Measurements from ENCODE around the gene RASA1. TPM values are rescaled to one million over a fixed set of nuclear protein-coding genes. Genes with fewer than 3 reads are reported as not detected.
A peak's percentile ranks its signal among the peaks of the same experiment; 100 is the strongest.
"Not testable (repeated sequence)": the region's sequence is repeated elsewhere in the genome, so short reads cannot be mapped to it uniquely, and the experiment has no call there.

The RASA1 gene
- total and polyA plus RNA-seq, 12 donors, result 8.7 to 32.7 (median 24.4) TPM

DNA sequence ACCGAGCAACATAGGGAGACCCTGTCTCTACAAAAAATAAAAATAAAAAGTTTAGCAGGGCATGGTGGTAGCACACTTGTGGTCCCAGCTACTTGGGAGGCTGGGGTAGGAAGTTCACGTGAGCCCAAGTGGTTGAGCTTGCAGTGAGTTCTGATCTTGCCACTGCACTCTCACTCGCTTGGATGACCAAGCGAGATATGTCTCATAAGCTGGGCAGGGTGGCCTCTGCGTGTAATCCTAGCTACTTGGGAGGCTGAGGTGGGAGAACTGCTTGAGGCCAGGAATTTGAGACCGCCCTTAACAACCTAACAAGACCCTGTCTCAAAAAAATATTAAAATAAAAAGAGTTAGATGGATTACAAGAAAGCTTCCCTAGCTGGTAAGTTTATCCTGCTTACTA is 32.5 kb downstream of the RASA1 start:
- Histone ChIP-seq H3K9me3 (replicated peaks in 1 of 3) (peaks cover 0 to 8% (median 0%) of the 10 kb centered on the region in 3 donors), H3K36me3 (replicated peaks in 1 of 2) (no peaks in the 10 kb centered on the region), H3K27ac (no peak overlapping the region), H3K4me1 (replicated peaks in 1 of 2) (peaks cover 0 to 27% of the 10 kb centered on the region in 2 donors), H3K27me3 (no peaks in the 10 kb centered on the region), H3K4me3 (no peak overlapping the region)
- intact Hi-C loops (cut with DNase I), result no loop called here
- 92 to 95% (median 94%) methylated on average over 6 of the region's 6 CpGs for WGBS, 4 donors
- DNase-seq, result no peak
- TF ChIP-seq, protein P1, sequence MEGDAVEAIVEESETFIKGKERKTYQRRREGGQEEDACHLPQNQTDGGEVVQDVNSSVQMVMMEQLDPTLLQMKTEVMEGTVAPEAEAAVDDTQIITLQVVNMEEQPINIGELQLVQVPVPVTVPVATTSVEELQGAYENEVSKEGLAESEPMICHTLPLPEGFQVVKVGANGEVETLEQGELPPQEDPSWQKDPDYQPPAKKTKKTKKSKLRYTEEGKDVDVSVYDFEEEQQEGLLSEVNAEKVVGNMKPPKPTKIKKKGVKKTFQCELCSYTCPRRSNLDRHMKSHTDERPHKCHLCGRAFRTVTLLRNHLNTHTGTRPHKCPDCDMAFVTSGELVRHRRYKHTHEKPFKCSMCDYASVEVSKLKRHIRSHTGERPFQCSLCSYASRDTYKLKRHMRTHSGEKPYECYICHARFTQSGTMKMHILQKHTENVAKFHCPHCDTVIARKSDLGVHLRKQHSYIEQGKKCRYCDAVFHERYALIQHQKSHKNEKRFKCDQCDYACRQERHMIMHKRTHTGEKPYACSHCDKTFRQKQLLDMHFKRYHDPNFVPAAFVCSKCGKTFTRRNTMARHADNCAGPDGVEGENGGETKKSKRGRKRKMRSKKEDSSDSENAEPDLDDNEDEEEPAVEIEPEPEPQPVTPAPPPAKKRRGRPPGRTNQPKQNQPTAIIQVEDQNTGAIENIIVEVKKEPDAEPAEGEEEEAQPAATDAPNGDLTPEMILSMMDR (IDR thresholded peaks at IDR 0.05), result no peak
- TF ChIP-seq POLR2A (IDR thresholded peaks at IDR 0.05), result no peak

DNA sequence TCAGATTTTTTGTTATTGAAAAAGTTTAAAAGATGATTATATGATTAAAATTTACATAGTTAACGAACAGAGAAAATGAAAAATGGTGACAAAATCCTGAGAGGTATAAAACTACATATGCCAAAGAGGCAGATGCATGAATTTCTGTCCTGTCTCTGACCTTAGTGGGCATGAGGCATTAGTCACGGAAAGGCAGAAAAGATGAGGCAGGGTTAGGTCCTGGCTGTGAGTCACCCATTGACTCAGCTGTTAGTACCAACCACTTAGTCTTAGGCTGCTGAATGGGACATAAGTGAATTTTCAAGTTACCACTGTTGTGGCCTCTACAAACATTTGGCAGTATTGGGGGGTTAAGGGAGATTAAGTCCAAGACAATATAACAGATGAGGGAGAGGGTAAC is 33.1 kb downstream of the RASA1 start:
- H3K4me3 ChIP-seq, result no peak overlapping the region
- intact Hi-C loops (cut with DNase I), result no loop called here
- H3K9me3 ChIP-seq (replicated peaks in 1 of 3), result peaks cover 0 to 8% (median 0%) of the 10 kb centered on the region in 3 donors
- 52 to 65% (median 59%) methylated on average over 2 of the region's 2 CpGs for WGBS, 4 donors
- H3K36me3 ChIP-seq (replicated peaks in 1 of 2), result no peaks in the 10 kb centered on the region
- peak; percentile 38 to 74 (median 70) for DNase-seq
- TF ChIP-seq, protein P1 (IDR thresholded peaks at IDR 0.05), result no peak
- TF ChIP-seq POLR2A (IDR thresholded peaks at IDR 0.05), result no peak
- no peaks in the 10 kb centered on the region for H3K27me3 ChIP-seq
- peaks cover 0 to 27% of the 10 kb centered on the region in 2 donors for H3K4me1 ChIP-seq (replicated peaks in 1 of 2)
- no peak overlapping the region for H3K27ac ChIP-seq

DNA sequence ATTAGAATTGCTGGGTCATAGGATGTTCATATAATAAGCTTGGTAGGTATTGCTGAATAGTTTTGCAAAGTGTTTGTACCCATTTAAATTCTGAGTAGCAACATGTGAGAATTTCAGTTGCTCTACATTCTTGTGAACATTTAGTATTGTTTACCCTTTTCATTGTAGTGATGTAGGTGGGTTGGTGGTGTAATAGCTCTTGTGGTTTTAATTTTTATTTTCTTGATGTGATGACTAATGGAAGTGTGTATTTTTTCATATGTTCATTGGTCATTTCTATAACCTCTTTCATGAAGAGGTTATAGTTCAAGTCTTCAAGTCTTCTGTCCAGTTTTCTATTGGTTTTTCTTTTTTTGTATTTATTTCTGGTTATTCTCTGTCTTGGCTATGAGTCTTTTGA is 34.4 kb downstream of the RASA1 start:
- Histone ChIP-seq H3K27ac (no peak overlapping the region), H3K4me1 (replicated peaks in 1 of 2) (peaks cover 0 to 21% of the 10 kb centered on the region in 2 donors), H3K4me3 (no peak overlapping the region), H3K36me3 (replicated peaks in 1 of 2) (no peaks in the 10 kb centered on the region), H3K9me3 (replicated peaks in 1 of 3) (peaks cover 0 to under 1% (median 0%) of the 10 kb centered on the region in 3 donors), H3K27me3 (no peaks in the 10 kb centered on the region)
- intact Hi-C loops (cut with DNase I), result no loop called here
- no peak for TF ChIP-seq POLR2A (IDR thresholded peaks at IDR 0.05)
- TF ChIP-seq, protein P1 (IDR thresholded peaks at IDR 0.05), result no peak
- no peak for DNase-seq

DNA sequence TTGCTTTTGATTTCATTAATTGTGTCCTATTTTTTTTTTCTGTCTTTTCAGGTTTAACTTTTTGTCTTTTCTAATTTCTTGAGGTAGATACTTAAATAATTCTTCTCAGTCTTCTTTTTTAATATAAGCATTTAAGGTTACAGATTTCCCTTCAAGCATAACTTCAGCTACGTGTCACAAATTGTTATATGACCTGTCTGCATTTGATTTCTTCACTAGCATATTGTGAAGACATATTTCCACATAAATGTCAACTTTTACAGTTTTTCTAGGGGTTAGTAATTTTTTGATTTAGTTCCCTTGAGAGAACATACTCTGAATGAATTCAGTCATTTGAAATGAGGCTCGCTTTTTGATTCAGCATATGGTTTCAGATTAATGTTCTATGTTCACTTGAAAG is 35.6 kb downstream of the RASA1 start:
- no peak for TF ChIP-seq POLR2A (IDR thresholded peaks at IDR 0.05)
- TF ChIP-seq, protein P1 (IDR thresholded peaks at IDR 0.05), result no peak
- no peak for DNase-seq

DNA sequence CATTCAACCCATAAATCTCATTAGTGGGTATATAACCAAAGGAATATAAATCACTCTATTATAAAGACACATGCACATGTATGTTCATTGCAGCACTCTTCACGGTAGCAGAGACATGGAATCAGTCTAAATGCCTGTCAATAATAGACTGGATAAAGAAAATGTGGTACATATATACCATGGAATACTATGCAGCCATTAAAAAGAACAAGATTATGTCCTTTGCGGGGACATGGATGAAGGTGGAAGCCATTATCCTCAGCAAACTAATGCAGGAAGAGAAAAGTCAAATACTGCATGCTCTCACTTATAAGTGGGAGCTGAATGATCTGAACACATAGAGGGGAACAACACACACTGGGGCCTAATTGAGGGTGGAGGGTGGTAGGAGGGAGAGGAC is 38.4 kb downstream of the RASA1 start:
- intact Hi-C loops (cut with DNase I), result not testable (repeated sequence)

More for the DNA sequence above, 35.6 kb downstream of the RASA1 start:
- H3K27ac ChIP-seq, result no peak overlapping the region
- H3K4me1 ChIP-seq (replicated peaks in 1 of 2), result peaks cover 0 to 14% of the 10 kb centered on the region in 2 donors
- intact Hi-C loops (cut with DNase I), result no loop called here
- WGBS, 4 donors, result 94 to 100% (median 97%) methylated on average over 2 of the region's 2 CpGs
- H3K4me3 ChIP-seq, result no peak overlapping the region
- no peaks in the 10 kb centered on the region for H3K27me3 ChIP-seq
- no peaks in the 10 kb centered on the region for H3K9me3 ChIP-seq (replicated peaks in 1 of 3)
- H3K36me3 ChIP-seq (replicated peaks in 1 of 2), result no peaks in the 10 kb centered on the region

More for the DNA sequence above, 38.4 kb downstream of the RASA1 start:
- DNase-seq; H3K27me3 ChIP-seq; H3K9me3 ChIP-seq (replicated peaks in 1 of 3); H3K4me1 ChIP-seq (replicated peaks in 1 of 2); H3K4me3 ChIP-seq; H3K27ac ChIP-seq; H3K36me3 ChIP-seq (replicated peaks in 1 of 2): not testable (repeated sequence)
- 92 to 99% (median 97%) methylated on average over 2 of the region's 2 CpGs for WGBS, 4 donors
